ENCODE results near the gene METTL16. TPM values are rescaled to one million over a fixed set of nuclear protein-coding genes. Genes with fewer than 3 reads are reported as not detected.
A peak's percentile ranks its signal among the peaks of the same experiment; 100 is the strongest.

METTL16 gene
- total RNA-seq, 4 donors from 2014 or later: 16.1 to 141 (median 19.8) TPM

DNA sequence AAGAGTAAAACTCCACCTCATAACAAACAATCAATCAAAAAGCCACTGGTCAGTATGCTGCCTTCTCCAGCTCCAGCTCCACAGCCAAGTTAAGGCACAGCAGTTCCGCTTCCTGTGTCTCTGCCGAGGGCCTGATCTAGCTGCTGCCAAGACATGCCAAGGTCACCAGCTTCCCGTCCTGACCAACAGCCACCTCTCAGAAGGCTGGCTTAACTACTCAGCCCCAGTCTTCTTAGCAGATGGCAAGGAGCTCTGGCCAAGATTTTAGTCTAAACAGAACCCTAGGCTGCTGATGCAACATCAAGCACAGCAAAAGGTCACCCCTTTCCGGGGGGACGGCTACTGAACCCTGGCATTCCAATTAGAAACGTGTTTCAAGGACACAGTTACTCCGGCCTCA, 93.1 kb downstream of the METTL16 start:
- H3K4me3 ChIP-seq: no peak overlapping the region
- H3K9me3 ChIP-seq: no peaks in the 10 kb centered on the region
- H3K27me3 ChIP-seq: no peaks in the 10 kb centered on the region
- TF ChIP-seq POLR2A (IDR thresholded peaks at IDR 0.05): no peak
- no peak for TF ChIP-seq POLR2AphosphoS5 (IDR thresholded peaks at IDR 0.05)
- TF ChIP-seq, protein P1, sequence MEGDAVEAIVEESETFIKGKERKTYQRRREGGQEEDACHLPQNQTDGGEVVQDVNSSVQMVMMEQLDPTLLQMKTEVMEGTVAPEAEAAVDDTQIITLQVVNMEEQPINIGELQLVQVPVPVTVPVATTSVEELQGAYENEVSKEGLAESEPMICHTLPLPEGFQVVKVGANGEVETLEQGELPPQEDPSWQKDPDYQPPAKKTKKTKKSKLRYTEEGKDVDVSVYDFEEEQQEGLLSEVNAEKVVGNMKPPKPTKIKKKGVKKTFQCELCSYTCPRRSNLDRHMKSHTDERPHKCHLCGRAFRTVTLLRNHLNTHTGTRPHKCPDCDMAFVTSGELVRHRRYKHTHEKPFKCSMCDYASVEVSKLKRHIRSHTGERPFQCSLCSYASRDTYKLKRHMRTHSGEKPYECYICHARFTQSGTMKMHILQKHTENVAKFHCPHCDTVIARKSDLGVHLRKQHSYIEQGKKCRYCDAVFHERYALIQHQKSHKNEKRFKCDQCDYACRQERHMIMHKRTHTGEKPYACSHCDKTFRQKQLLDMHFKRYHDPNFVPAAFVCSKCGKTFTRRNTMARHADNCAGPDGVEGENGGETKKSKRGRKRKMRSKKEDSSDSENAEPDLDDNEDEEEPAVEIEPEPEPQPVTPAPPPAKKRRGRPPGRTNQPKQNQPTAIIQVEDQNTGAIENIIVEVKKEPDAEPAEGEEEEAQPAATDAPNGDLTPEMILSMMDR (IDR thresholded peaks at IDR 0.05): no peak
- no peak for TF ChIP-seq EP300 (IDR thresholded peaks at IDR 0.05; ENCODE audit: low read depth)
- no peak for DNase-seq
- WGBS, 2 donors (ENCODE audit: low coverage in 1 of 2): 77% methylated on average over 7 of the region's 7 CpGs; no CpG with 5 or more reads in 1 of the 2 donors
- H3K4me1 ChIP-seq: peaks cover 6 to 26% (median 7%) of the 10 kb centered on the region in 4 donors
- peak overlapping the region; percentile 43 to 70 (median 58) for H3K27ac ChIP-seq
- intact Hi-C loops (cut with DNase I; ENCODE audit: low total_unique reads) (no loop called here), in situ Hi-C loops (cut with MboI; ENCODE audit: low pct_ligation_motif_present in 1 of 4, low pct_unique_long_range_greater_than_20kb in 1 of 4, low sequenced_read_pairs in 3 of 4) (loop anchor here in 2 of 4 donors (5.0 kb wide), 1 partner anchor 36 kb away; no protein-coding TSS in a partner anchor)
- peaks cover 0 to 13% (median 4%) of the 10 kb centered on the region in 4 donors for H3K36me3 ChIP-seq

DNA sequence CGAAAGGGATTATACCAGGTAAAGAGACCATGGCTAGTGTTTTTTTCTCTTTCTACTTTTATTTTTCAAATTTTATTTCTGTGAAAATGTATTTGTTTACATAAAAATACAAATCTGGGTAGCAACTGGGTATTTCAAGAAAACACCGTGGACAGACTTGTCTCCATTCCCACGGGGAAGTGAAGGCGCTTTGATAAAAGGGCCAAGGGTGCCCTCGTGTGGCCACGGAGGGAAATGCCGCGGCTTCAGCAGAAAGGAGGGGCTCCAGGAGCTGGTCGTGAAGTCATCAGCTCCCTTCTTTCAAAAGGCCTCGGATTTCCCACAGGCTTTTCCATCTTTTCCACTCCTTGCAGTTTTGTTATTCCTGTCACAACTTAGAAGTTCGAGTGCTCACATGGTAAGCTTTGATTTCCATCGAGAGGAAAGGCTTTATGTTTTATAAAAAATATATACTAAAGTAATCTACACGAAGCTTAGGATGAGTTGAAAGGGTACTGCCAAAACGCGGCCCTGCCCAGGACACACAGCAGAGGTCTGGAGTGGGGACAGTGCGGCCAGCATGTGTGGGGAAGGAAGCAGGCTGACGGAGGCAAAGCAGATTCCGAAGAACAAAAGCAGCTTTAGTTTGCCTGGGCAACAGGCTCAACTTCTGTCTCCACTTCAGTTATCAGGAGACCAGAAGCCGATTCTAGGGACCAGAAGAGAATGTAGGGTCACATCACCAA, 95.5 kb downstream of the METTL16 start:
- peaks cover 0 to 13% (median 4%) of the 10 kb centered on the region in 4 donors for H3K36me3 ChIP-seq

DNA sequence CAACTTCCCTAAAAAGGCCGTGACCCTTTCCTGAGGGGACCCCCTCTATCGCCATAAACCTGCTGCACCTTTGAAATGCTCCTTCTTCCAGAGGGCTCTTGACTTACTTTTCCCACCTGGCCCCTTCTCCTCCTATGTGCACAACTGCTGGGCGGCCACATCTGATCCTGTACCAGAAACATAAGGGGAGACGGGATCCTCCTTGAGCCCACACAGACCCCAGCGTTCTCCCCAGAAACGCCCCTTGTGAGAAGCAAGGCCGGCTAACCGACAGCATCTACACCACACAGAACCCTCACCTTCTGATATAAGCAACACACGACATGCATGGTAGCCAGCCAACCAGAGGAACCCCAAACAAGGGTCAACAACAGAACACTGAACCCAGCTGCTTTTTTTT, 96.6 kb downstream of the METTL16 start:
- Histone ChIP-seq H3K9me3 (no peaks in the 10 kb centered on the region), H3K36me3 (peaks cover 0 to 8% (median under 1%) of the 10 kb centered on the region in 4 donors), H3K4me3 (no peak overlapping the region), H3K27ac (no peak overlapping the region), H3K27me3 (no peaks in the 10 kb centered on the region), H3K4me1 (peaks cover 6 to 20% (median 7%) of the 10 kb centered on the region in 4 donors)
- intact Hi-C loops (cut with DNase I; ENCODE audit: low total_unique reads) (no loop called here), in situ Hi-C loops (cut with MboI; ENCODE audit: low pct_ligation_motif_present in 1 of 4, low pct_unique_long_range_greater_than_20kb in 1 of 4, low sequenced_read_pairs in 3 of 4) (loop anchor here in 2 of 4 donors (5.0 kb wide), 1 partner anchor 33 kb away; no protein-coding TSS in a partner anchor)
- TF ChIP-seq EP300 (IDR thresholded peaks at IDR 0.05; ENCODE audit: low read depth): no peak
- DNase-seq: no peak
- 50 to 86% methylated on average over 2 to 9 of the region's 9 CpGs for WGBS, 2 donors (ENCODE audit: low coverage in 1 of 2)

More for the DNA sequence above, 95.5 kb downstream of the METTL16 start:
- intact Hi-C loops (cut with DNase I; ENCODE audit: low total_unique reads): loop anchor here (1.0 kb wide), 1 partner anchor 34 kb away; no protein-coding TSS in a partner anchor
- TF ChIP-seq POLR2A (IDR thresholded peaks at IDR 0.05): no peak
- TF ChIP-seq, protein P1 (IDR thresholded peaks at IDR 0.05): peak; percentile 96 to 98 (median 98)
- peak in 2 of 3 donors; percentile 19 to 59 for TF ChIP-seq POLR2AphosphoS5 (IDR thresholded peaks at IDR 0.05)
- no peak for TF ChIP-seq EP300 (IDR thresholded peaks at IDR 0.05; ENCODE audit: low read depth)
- no peak overlapping the region for H3K4me3 ChIP-seq
- no peaks in the 10 kb centered on the region for H3K27me3 ChIP-seq
- H3K9me3 ChIP-seq: no peaks in the 10 kb centered on the region
- in situ Hi-C loops (cut with MboI; ENCODE audit: low pct_ligation_motif_present in 1 of 4, low pct_unique_long_range_greater_than_20kb in 1 of 4, low sequenced_read_pairs in 3 of 4): loop anchor here in 2 of 4 donors (5.0 kb wide), 1 partner anchor 34 kb away; no protein-coding TSS in a partner anchor
- WGBS, 2 donors (ENCODE audit: low coverage in 1 of 2): 31 to 35% methylated on average over 15 to 19 of the region's 19 CpGs
- peak overlapping the region in 3 of 4 donors; percentile 10 to 60 (median 52) for H3K27ac ChIP-seq
- peaks cover 6 to 24% (median 7%) of the 10 kb centered on the region in 4 donors for H3K4me1 ChIP-seq
- peak; percentile 94 for DNase-seq

DNA sequence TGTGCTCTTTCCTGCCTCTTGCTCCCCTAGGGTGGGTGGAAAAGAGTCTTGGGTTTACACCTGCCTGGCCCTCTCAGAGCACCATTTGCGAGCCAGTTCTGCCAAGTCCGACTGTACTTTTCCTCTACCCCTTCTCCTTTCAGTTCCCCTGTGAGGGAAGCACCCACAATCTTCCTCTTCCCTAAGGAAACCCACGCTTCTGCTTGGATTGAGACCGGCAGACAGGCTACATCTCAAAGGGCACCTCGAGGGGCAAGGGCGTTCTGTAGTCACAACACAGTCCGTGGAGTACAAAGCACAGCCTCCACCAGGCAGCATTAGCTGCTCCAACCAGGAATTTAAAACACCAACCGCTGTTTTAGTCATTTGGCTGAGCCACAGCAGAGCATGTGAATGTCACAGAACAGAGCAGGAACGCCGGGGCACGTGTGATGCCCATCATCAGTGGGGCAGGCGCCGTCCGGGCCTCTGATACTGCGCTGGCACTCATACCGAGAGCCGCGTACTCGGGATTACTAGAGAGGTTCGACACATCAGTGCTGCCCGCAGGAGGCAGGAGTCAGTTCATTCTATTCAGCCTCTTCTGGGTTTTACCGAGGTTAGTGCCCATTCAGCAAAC, 97.1 kb downstream of the METTL16 start:
- DNase-seq: no peak
- Histone ChIP-seq H3K4me3 (no peak overlapping the region), H3K9me3 (no peaks in the 10 kb centered on the region), H3K4me1 (peaks cover 6 to 20% (median 7%) of the 10 kb centered on the region in 4 donors), H3K27me3 (no peaks in the 10 kb centered on the region), H3K27ac (no peak overlapping the region), H3K36me3 (peaks cover 0 to 3% (median 0%) of the 10 kb centered on the region in 4 donors)
- in situ Hi-C loops (cut with MboI; ENCODE audit: low pct_ligation_motif_present in 1 of 4, low pct_unique_long_range_greater_than_20kb in 1 of 4, low sequenced_read_pairs in 3 of 4): loop anchor here in 2 of 4 donors (5.0 kb wide), 1 partner anchor 32 kb away; no protein-coding TSS in a partner anchor
- intact Hi-C loops (cut with DNase I; ENCODE audit: low total_unique reads): no loop called here
- TF ChIP-seq EP300 (IDR thresholded peaks at IDR 0.05; ENCODE audit: low read depth) (no peak), POLR2AphosphoS5 (IDR thresholded peaks at IDR 0.05) (no peak), POLR2A (IDR thresholded peaks at IDR 0.05) (no peak)
- TF ChIP-seq, protein P1 (IDR thresholded peaks at IDR 0.05): no peak
- 95 to 100% methylated on average over 2 to 22 of the region's 22 CpGs for WGBS, 2 donors (ENCODE audit: low coverage in 1 of 2)
